Effector memory CD4-positive, alpha-beta T cell (primary cell): ENCODE results near the gene PRUNE2.

Experiments
- DNase-seq, 3 donors: peaks; one replicate each; pipeline ENCODE4 v3.0.0-alpha.2; 2020
- H3K27ac ChIP-seq: 2 replicates; pipeline ENCODE4 v1.7.0; 2013; ENCODE audit warnings: mild to moderate bottlenecking, low read length, moderate library complexity; ENCODE audit not compliant: insufficient read depth, poor library complexity, severe bottlenecking
- H3K27me3 ChIP-seq: replicated peaks from 2 replicates; pipeline ENCODE4 v1.7.0; 2013; ENCODE audit warnings: mild to moderate bottlenecking, low read length; ENCODE audit not compliant: insufficient read depth, control insufficient read depth, poor library complexity, severe bottlenecking
- H3K36me3 ChIP-seq: 2 replicates; pipeline ENCODE4 v1.7.0; 2013; ENCODE audit warnings: mild to moderate bottlenecking, low read length, moderate library complexity; ENCODE audit not compliant: control insufficient read depth, insufficient read depth
- H3K4me1 ChIP-seq: 2 replicates; pipeline ENCODE4 v1.7.0; 2013; ENCODE audit warnings: low read length, mild to moderate bottlenecking; ENCODE audit not compliant: control insufficient read depth, insufficient read depth, poor library complexity, severe bottlenecking
- H3K4me3 ChIP-seq: 2 replicates; pipeline ENCODE4 v1.7.0; 2013; ENCODE audit warnings: low read length, low read depth, mild to moderate bottlenecking; ENCODE audit not compliant: insufficient read depth, poor library complexity, severe bottlenecking
- H3K9me3 ChIP-seq: 2 replicates; pipeline ENCODE4 v1.7.0; 2013; ENCODE audit warnings: mild to moderate bottlenecking, low read length, moderate library complexity; ENCODE audit not compliant: control insufficient read depth

PRUNE2 gene

DNA sequence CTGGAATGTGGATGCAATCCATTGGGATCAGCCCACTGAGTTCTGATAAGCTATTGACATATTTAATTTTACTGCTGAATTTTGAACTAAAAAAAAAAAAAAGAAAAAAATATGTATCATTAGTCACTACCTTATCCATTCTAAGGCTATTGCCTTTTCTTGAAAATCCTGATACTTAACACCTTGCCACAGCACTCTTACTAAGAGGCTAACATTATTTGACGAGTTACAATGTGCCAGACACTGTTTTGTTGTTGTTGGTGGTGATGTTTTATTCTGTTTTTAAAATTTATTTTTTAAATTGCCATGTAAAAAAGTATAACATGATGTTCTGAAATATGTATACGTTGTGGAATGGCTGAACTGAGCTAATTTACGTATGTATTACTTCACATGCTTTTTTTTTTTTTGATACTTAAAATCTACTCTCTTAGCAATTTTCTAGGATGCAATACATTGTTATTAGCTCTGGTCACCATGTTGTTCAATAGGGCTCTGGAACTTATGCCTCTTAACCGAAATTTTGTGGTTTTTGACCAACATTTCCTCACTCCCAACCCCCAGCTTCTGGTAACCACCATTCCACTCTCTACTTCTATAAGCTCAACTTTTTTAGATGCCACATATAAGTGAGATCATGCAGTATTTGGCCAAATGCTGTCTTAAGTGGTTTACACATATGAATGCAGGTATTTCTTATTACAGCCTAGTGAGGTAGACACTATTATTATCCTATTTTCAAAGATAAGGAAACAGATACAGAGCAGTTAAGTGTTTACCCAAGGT lies 276.5 kb downstream of the PRUNE2 start:
- H3K36me3 ChIP-seq = no peaks in the 10 kb centered on the region
- no peak overlapping the region for H3K4me3 ChIP-seq
- no peaks in the 10 kb centered on the region for H3K27me3 ChIP-seq
- no peaks in the 10 kb centered on the region for H3K9me3 ChIP-seq
- H3K27ac ChIP-seq = no peak overlapping the region
- DNase-seq = no peak
- H3K4me1 ChIP-seq = no peaks in the 10 kb centered on the region

DNA sequence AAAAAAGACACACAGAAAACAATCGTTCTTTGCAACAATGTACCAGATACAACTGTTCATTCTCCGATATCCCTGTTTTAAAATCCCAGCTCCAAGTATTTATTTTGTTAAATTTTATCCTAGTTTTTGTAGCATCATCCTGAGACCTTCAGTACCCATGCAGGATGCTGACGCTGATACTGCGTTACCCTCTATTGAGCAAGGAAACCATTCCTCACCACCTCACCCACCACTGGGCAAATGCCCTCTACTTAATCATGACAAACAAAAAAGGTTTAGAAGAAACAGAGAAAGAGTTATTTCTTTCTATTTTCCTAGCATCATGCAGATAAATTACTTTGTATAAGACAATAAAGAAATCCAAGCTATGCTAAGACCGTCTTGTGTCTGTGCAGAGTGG lies 277.8 kb downstream of the PRUNE2 start:
- no peaks in the 10 kb centered on the region for H3K27me3 ChIP-seq
- H3K9me3 ChIP-seq = no peaks in the 10 kb centered on the region
- H3K27ac ChIP-seq = no peak overlapping the region
- no peaks in the 10 kb centered on the region for H3K4me1 ChIP-seq
- no peak overlapping the region for H3K4me3 ChIP-seq
- no peak for DNase-seq
- no peaks in the 10 kb centered on the region for H3K36me3 ChIP-seq

DNA sequence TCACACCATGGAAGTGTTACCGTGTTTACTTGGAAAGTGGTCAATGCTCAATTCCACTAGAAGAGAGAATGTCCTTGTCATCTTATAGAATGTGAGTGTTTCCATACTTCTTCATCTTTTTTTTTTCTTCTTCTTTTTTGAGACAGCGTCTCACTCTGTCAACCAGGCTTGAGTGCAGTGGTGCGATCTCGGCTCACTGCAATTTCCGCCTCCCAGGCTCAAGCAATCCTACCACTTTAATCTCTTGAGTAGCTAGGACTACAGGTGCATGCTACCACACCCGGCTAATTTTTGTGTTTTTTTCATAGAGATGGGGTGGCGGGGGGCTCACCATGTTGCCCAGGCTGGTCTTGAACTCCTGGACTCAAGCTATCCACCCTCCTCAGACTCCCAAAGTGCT lies 278.9 kb downstream of the PRUNE2 start:
- no peak for DNase-seq
- no peaks in the 10 kb centered on the region for H3K27me3 ChIP-seq
- no peaks in the 10 kb centered on the region for H3K4me1 ChIP-seq
- H3K4me3 ChIP-seq = no peak overlapping the region
- H3K36me3 ChIP-seq = no peaks in the 10 kb centered on the region
- no peaks in the 10 kb centered on the region for H3K9me3 ChIP-seq
- H3K27ac ChIP-seq = no peak overlapping the region

DNA sequence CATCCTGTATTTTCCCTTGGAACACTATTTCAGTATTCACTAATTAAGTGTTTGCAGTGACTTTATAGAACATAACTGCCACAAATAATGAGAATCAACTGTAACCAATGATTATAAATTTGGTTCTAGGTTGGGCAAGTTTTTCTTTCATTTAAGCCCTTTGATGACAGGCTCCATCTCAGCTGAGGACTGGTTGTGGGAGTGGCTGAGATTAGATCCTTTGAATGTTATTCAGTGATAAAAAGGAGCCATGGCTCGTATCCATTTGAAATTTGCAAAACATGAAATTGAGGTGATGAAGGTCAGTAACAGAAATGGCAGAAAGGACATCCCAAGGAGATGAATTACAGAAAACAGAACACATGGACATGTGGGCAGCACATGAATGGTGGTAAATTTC lies 279.8 kb downstream of the PRUNE2 start:
- H3K36me3 ChIP-seq = no peaks in the 10 kb centered on the region
- H3K9me3 ChIP-seq = no peaks in the 10 kb centered on the region
- H3K4me3 ChIP-seq = no peak overlapping the region
- H3K4me1 ChIP-seq = no peaks in the 10 kb centered on the region
- no peak for DNase-seq
- H3K27ac ChIP-seq = no peak overlapping the region
- H3K27me3 ChIP-seq = no peaks in the 10 kb centered on the region

DNA sequence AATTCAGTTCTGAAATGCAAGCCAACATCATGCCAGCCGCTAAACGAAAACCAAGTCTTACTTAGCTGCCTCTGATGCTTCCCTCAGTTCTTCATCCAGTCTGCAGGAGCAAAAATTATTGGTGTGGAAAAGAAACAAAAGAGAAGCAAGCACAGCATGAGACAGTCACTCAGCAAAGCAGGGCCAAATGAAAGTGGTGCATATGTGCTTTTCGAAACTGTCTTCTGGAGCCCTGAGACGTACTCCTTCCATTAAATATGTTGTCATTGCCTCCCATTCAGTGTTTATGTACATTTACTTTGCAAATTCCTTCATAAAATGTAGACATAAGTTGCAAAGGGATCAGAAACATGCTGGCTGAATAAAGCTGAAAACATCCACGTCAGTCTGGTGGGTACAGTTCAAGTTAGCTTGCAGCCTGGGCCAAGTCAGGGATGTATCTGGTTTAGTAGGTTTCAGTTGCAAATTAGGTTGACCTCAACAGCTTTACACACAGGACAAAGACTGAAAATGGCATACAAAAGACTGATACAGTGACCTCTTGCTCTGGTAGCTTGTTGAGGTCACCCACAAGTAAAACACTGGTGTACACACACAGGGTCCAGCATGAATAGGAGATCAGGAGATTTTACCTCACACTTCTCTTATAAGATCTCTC lies 281.4 kb downstream of the PRUNE2 start:
- H3K9me3 ChIP-seq = no peaks in the 10 kb centered on the region
- H3K4me3 ChIP-seq = no peak overlapping the region
- DNase-seq = no peak
- no peak overlapping the region for H3K27ac ChIP-seq
- H3K4me1 ChIP-seq = no peaks in the 10 kb centered on the region
- no peaks in the 10 kb centered on the region for H3K27me3 ChIP-seq
- H3K36me3 ChIP-seq = no peaks in the 10 kb centered on the region

DNA sequence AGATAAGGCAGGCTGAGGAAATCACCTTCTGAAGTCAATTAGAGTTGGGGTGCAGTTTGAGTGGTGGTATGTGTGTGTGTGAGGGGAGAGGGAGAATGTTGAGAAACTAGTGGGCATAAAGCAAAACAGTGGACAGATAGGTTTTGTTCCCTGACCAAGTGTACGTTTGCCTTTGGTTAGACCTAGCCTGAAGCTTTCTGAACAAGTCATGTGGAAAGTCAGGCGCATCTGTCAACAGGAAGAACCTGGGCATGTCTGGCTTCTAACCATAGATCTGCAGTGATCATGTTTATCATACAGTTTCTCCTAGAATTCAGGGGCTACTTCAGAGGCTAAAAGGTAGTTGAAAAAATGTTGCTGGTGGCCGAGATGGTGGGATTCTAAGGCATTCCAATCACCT lies 284.9 kb downstream of the PRUNE2 start:
- Histone ChIP-seq H3K9me3 (no peaks in the 10 kb centered on the region), H3K4me1 (no peaks in the 10 kb centered on the region), H3K36me3 (no peaks in the 10 kb centered on the region), H3K27me3 (no peaks in the 10 kb centered on the region), H3K4me3 (no peak overlapping the region), H3K27ac (no peak overlapping the region)
- DNase-seq = no peak

DNA sequence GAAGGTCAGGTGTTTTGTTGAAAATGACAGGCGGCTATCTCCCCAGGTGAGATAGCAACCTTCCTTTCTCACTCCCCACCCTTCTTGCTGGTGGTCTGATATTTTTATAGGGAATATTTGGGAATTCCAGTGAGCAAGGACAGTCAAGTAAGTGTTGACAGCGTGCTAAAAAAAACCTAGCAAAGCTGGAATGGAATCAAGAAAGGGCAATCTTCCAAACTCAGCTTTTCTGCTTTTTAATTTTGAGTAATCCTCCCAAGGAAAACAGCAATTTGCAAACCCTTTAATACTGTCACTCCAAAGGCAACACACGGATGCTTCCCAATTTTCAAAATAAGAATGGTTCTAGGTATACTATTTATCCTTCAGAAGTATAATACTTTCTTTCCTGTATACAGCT lies 285.3 kb downstream of the PRUNE2 start:
- Histone ChIP-seq H3K27ac (no peak overlapping the region), H3K9me3 (no peaks in the 10 kb centered on the region), H3K27me3 (no peaks in the 10 kb centered on the region), H3K36me3 (no peaks in the 10 kb centered on the region), H3K4me3 (no peak overlapping the region), H3K4me1 (no peaks in the 10 kb centered on the region)
- no peak for DNase-seq

DNA sequence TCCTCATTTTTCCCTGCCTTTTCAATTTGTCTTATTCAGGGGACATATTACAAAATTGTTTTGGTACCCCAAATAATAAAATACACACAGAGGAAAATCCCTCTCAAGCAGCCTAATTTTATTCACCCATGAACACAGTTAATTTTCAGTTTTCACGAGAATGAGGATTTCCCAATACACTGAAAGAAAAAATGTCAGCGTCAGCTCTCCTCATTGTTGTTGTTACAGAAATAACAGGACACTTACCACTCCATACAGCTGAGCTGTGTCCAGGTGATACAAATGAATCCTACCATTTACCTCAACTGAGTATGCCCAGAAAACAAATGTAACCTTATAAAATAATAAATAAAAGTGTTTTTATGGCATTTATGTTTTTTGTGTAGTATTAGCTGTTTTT lies 286.3 kb downstream of the PRUNE2 start:
- Histone ChIP-seq H3K27ac (no peak overlapping the region), H3K27me3 (no peaks in the 10 kb centered on the region), H3K36me3 (no peaks in the 10 kb centered on the region), H3K9me3 (no peaks in the 10 kb centered on the region), H3K4me1 (no peaks in the 10 kb centered on the region), H3K4me3 (no peak overlapping the region)
- no peak for DNase-seq

DNA sequence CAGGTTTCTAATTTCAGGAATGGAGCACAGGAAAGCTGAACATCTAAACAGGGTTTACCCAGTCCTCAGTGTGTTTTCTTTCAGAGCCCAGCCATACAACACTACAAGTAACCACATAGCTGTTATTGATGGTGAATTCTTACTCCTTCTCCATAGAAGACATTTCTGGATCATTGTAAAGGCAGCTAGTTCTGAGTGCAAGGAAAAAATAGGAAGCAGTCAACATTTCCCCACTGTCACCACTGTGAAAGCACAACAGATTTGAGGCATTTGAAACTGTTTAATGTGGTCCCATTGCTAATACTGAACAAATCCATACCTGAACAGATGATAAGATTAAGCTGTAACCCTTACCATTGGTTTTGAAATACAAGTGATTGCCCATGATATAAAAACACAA lies 286.7 kb downstream of the PRUNE2 start:
- Histone ChIP-seq H3K36me3 (no peaks in the 10 kb centered on the region), H3K27me3 (no peaks in the 10 kb centered on the region), H3K9me3 (no peaks in the 10 kb centered on the region), H3K4me3 (no peak overlapping the region), H3K27ac (no peak overlapping the region), H3K4me1 (no peaks in the 10 kb centered on the region)
- no peak for DNase-seq

DNA sequence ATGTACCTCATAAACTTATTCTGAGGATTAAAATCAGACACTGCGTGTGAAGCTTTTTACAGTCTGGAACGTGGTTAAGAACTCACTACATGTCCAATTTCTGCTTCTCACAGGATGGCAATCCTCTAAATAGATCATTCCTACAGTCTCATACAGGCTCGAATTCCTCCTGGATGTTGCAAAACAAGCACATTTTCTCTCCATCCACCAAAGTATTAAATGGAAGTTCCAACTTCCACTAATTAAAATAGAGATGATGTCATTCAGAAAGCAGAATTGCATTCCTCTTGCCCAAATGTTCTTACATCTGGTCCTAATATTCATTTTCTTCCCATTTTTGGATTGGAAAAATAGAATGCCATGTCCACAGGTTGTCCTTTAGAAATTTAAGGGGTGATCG lies 287.2 kb downstream of the PRUNE2 start:
- Histone ChIP-seq H3K36me3 (no peaks in the 10 kb centered on the region), H3K4me3 (no peak overlapping the region), H3K9me3 (no peaks in the 10 kb centered on the region), H3K27ac (no peak overlapping the region), H3K4me1 (no peaks in the 10 kb centered on the region), H3K27me3 (no peaks in the 10 kb centered on the region)
- no peak for DNase-seq
